Tibial artery (tissue), 4 donors: ENCODE measurements around the gene SLC25A13.

Experiments used
- DNase-seq, 2 donors: peaks; one replicate each; pipeline ENCODE4 v3.0.0-alpha.2; 2019
- H3K27ac ChIP-seq, 2 donors: fragments of 200-600 bp; sonication (generic) in 1 of 2; 1 replicate in 1 of 2; 2 replicates in 1 of 2; pipeline ENCODE4 v1.5.1; 2018 to 2019; ENCODE audit warnings: mild to moderate bottlenecking in 1 of 2
- H3K27me3 ChIP-seq, 2 donors: fragments of 200-600 bp; sonication (generic) in 1 of 2; one replicate each; pipeline versions ENCODE4 v1.5.1 to v1.6.0; 2016 to 2019
- H3K36me3 ChIP-seq, 3 donors: fragments of 200-600 bp; sonication (generic) in 2 of 3; one replicate each; pipeline ENCODE4 v1.5.1; 2016 to 2019; ENCODE audit warnings: mild to moderate bottlenecking in 2 of 3
- H3K4me1 ChIP-seq, 4 donors: fragments of 200-600 bp; sonication (generic) in 2 of 4; 1 replicate in 3 of 4; 2 replicates in 1 of 4; pipeline ENCODE4 v1.5.1; 2016 to 2019
- H3K4me3 ChIP-seq, 2 donors: fragments of 200-600 bp; sonication (generic) in 1 of 2; 1 replicate in 1 of 2; 2 replicates in 1 of 2; pipeline ENCODE4 v1.5.1; 2018 to 2019; ENCODE audit warnings: mild to moderate bottlenecking in 2 of 2
- H3K9me3 ChIP-seq, 3 donors: fragments of 200-600 bp; sonication (generic) in 1 of 3; one replicate each; pipeline ENCODE4 v1.5.1; 2016 to 2019
- intact Hi-C: fragments of 100-400 bp; cut with DNase I; formaldehyde crosslinking; loops from one replicate; pipeline ENCODE4 v1.15.0; 2023; ENCODE audit warnings: low total_unique reads
- TF ChIP-seq, protein P1 (sequence below), 2 experiments: fragments of 200-600 bp in 1 of 2; fragments of 450-650 bp in 1 of 2; IDR thresholded peaks; one replicate each; pipeline ENCODE4 v1.5.1; 2017 to 2019; ENCODE audit warnings: antibody characterized with exemption in 2 of 2, mild to moderate bottlenecking in 1 of 2, moderate library complexity in 1 of 2

SLC25A13 gene

GRCh38 chr7:96243241-96243640 is 78.7 kb downstream of the SLC25A13 start:
- H3K9me3 ChIP-seq = no peaks in the 10 kb centered on the region

DNA sequence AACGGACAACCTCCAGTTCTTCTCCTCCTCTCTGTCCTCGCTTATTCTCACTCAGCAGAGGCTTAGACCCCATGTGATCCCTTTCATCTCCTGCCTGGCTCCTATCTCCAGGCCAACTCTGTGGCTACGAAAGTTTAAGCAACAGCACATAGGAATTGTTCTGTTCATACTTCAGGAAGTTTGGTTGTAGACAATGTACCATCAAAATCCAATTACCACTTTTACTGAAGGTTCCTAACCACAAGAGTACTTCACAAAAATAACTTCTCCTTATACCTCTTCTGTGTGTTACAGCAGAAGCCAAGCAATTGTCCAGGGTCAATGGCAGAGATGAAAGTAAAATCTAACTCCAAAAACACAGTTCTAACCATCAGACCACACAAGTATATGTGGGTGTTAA is 80.0 kb downstream of the SLC25A13 start:
- H3K36me3 ChIP-seq = no peaks in the 10 kb centered on the region
- no peak overlapping the region for H3K4me3 ChIP-seq
- H3K27ac ChIP-seq = no peak overlapping the region
- TF ChIP-seq, protein P1, sequence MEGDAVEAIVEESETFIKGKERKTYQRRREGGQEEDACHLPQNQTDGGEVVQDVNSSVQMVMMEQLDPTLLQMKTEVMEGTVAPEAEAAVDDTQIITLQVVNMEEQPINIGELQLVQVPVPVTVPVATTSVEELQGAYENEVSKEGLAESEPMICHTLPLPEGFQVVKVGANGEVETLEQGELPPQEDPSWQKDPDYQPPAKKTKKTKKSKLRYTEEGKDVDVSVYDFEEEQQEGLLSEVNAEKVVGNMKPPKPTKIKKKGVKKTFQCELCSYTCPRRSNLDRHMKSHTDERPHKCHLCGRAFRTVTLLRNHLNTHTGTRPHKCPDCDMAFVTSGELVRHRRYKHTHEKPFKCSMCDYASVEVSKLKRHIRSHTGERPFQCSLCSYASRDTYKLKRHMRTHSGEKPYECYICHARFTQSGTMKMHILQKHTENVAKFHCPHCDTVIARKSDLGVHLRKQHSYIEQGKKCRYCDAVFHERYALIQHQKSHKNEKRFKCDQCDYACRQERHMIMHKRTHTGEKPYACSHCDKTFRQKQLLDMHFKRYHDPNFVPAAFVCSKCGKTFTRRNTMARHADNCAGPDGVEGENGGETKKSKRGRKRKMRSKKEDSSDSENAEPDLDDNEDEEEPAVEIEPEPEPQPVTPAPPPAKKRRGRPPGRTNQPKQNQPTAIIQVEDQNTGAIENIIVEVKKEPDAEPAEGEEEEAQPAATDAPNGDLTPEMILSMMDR (IDR thresholded peaks at IDR 0.05) = no peak
- no peaks in the 10 kb centered on the region for H3K9me3 ChIP-seq
- peaks cover 0 to 15% (median 1%) of the 10 kb centered on the region in 4 donors for H3K4me1 ChIP-seq
- intact Hi-C loops = no loop called here
- H3K27me3 ChIP-seq = no peaks in the 10 kb centered on the region
- no peak for DNase-seq

More at GRCh38 chr7:96243241-96243640, 78.7 kb downstream of the SLC25A13 start:
- intact Hi-C loops = no loop called here
- Histone ChIP-seq H3K27me3 (no peaks in the 10 kb centered on the region), H3K36me3 (no peaks in the 10 kb centered on the region), H3K4me1 (peaks cover 0 to 2% (median 0%) of the 10 kb centered on the region in 4 donors), H3K27ac (no peak overlapping the region), H3K4me3 (no peak overlapping the region)
- no peak for DNase-seq
- TF ChIP-seq, protein P1 (IDR thresholded peaks at IDR 0.05) = no peak

DNA sequence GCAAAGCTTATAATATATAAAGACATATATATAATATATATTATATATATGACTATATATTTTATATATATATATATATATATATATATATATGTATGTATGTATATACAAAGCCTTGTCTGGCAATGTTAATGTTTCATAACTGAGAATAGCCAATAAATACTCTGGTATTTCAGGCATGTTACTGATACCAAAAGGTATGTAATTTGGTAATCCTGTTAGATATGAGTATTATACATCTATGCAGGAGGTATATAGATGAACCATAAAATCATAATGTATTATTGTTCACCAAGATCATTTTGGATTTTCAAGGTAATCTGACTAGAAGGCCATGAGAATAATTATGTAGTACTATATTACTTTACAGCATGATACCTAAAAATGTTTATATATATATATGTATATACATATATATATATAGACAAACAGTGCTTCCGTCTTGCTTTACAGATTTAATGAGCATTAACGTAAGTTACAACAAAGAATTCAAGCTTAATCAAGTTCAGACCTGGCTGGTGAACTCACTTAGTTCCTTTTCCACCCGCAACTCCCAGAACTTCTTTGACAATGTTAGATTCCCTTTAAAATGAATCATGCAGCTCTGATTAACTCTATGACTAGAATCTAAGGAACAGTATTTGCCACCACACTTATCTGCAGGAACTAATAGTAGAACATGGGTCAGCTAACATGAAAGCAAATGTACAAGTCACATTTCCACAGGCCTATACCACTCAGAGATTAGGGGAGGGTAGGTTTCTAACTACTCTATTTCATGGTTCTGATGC is 82.7 kb downstream of the SLC25A13 start:
- TF ChIP-seq, protein P1 (IDR thresholded peaks at IDR 0.05) = no peak
- peaks cover 0 to 33% (median 6%) of the 10 kb centered on the region in 4 donors for H3K4me1 ChIP-seq
- no peak overlapping the region for H3K4me3 ChIP-seq
- H3K36me3 ChIP-seq = peaks cover 0 to 2% (median under 1%) of the 10 kb centered on the region in 3 donors
- no peak overlapping the region for H3K27ac ChIP-seq
- DNase-seq = no peak
- H3K27me3 ChIP-seq = no peaks in the 10 kb centered on the region
- no peaks in the 10 kb centered on the region for H3K9me3 ChIP-seq
- intact Hi-C loops = no loop called here

DNA sequence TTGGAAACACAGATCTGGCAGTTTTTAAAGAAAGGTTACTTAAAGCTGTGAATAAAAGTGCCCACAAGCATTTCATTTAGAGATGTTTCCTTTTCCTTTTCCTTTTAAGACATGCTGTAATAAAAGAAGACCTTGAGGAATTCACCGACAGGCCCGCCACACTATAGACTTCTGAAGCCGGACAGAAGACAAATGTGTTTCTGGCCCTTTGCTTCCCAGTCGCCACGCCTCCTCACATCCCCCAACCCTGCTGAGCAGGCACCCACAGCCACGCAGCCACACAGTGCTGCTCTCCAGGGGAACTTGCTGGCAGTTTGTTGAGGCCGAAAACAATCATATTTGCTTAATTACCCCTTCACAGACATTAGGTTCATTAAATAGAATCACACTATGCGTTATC is 83.4 kb downstream of the SLC25A13 start:
- H3K9me3 ChIP-seq = no peaks in the 10 kb centered on the region
- H3K4me3 ChIP-seq = no peak overlapping the region
- DNase-seq = no peak
- peaks cover 0 to 33% (median 6%) of the 10 kb centered on the region in 4 donors for H3K4me1 ChIP-seq
- H3K27ac ChIP-seq = no peak overlapping the region
- intact Hi-C loops = no loop called here
- peaks cover 0 to 5% (median 3%) of the 10 kb centered on the region in 3 donors for H3K36me3 ChIP-seq
- H3K27me3 ChIP-seq = no peaks in the 10 kb centered on the region
- TF ChIP-seq, protein P1 (IDR thresholded peaks at IDR 0.05) = no peak

GRCh38 chr7:96237040-96237439 is 84.9 kb downstream of the SLC25A13 start:
- intact Hi-C loops = no loop called here
- Histone ChIP-seq H3K4me1 (peaks cover 0 to 33% (median 6%) of the 10 kb centered on the region in 4 donors), H3K36me3 (peaks cover 0 to 5% (median 3%) of the 10 kb centered on the region in 3 donors), H3K27me3 (no peaks in the 10 kb centered on the region), H3K9me3 (no peaks in the 10 kb centered on the region), H3K4me3 (no peak overlapping the region), H3K27ac (peak overlapping the region; percentile 8 to 39)
- no peak for DNase-seq
- TF ChIP-seq, protein P1 (IDR thresholded peaks at IDR 0.05) = no peak
